SK-N-DZ (cell line): ENCODE data around the gene KRABD2.
A peak's percentile ranks its signal among the peaks of the same experiment; 100 is the strongest.
"Not testable (repeated sequence)": the region's sequence is repeated elsewhere in the genome, so short reads cannot be mapped to it uniquely, and the experiment has no call there.

Experiments
- DNase-seq: peaks from one replicate; pipeline ENCODE4 v3.0.0-alpha.2; 2015; ENCODE audit warnings: low spot score

KRABD2 gene

GRCh38 chr17:8376271-8377067 lies at the start of gene KRABD2:
Gene KRABD2 (minus strand): TSS chr17:8376704.
- DNase-seq: peak; percentile 90

GRCh38 chr17:8421571-8421970 lies 45.1 kb upstream of the KRABD2 start:
- no peak for DNase-seq

DNA sequence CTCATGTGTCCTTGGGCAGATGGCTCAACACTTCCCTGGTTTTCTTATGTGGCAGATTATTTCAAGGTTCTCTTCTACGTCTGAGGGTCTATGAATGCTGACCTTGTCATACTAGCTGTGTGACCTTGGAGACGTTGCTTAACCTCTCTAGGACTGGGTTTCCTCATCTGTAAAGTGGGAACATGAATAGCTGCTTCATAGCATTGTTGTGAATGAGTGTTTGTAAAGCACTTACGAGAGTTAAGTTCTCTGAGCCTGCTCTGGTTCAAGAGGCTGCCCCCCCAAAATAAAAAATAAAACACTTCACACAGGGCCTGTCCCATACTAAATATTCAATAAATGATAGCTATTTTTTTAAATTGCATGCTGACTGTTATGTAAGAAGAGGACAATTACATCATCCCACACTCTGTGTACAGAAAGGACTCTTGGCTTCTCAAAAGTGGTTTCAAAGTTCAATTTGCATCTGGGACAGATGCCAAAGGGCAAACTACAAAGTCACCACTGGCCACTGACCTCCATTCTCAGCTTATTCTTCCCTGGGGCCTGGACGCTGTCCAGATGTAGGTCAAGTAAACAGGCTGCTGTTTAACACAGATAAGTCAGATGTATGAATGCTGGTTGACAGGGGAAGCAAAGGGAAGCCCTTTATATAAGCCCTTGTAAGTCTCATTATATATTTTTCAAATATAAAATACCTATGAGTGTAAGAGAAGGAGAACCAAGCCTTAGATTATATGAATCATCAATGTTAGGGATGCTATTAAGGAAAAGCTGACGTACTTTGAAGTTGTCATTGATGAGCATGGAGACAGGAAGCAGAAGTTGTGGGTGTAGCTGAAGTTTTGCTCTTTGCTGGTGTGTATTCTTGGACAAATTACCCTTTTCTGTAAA lies 43.8 kb upstream of the KRABD2 start:
- no peak for DNase-seq

GRCh38 chr17:8419305-8419704 lies 42.8 kb upstream of the KRABD2 start:
- DNase-seq: no peak

GRCh38 chr17:8418471-8418870 lies 42.0 kb upstream of the KRABD2 start:
- no peak for DNase-seq

DNA sequence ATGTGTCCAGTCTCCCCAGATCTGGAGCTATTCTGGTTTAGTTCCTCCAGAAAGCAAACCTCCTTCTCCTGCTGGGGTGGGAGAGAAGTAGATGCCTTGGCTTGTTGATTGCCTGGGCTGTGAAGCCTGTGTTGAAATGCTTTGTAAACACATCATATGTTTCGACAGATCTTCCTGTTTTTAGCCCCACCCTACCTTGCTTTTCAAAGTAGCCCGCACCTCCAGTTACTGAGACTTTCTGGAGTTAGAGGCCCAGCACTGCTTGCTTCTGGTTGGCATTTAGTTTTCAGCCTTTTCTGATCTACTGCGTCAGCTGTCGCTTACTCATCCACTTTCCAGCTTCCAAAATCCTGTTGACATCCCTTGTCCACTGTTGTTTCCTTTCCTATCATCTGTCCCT lies 41.3 kb upstream of the KRABD2 start:
- no peak for DNase-seq

- DNase-seq: no peak
Observed at GRCh38 chr17:8413938-8414337, 37.4 kb upstream of the KRABD2 start.

- no peak for DNase-seq
Observed at GRCh38 chr17:8413328-8413727, 36.8 kb upstream of the KRABD2 start.

DNA sequence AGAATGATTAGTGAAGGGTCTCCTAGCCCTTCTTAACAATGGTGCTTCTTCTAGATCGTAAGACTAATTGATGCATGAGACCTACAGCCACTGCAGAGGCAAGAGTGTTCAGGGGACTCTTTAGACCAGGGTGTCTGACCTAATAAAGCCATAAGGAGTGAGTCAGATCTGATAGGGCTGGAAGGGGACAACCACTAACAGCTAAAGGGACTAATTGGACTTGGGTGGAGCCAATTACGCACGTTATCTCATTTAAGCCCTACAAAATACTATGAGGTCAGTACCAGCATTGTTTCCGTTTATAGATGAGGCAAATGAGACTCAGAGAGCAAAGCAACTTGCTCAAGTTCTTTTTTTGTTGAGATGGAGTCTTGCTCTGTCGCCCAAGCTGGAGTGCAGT lies 35.6 kb upstream of the KRABD2 start:
- no peak for DNase-seq

DNA sequence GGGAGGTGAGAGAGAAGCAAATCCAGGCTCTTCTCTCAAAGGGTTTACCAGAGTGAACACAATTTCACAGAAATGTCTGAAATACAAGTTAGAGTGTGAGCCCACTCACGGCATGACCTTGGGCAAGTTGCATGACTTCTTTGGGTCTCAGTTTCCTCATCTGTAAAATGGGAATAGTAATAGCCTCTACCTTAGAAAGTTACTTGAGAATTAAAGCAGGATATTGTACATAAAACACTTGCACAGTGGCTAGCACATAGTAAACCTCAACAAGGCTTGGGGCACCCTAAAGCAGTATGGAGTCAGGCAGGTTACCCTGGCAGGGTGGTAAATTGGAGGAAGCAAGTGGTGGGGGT lies 34.4 kb upstream of the KRABD2 start:
- DNase-seq: no peak

GRCh38 chr17:8409966-8410882 lies 33.7 kb upstream of the KRABD2 start:
- DNase-seq: peak; percentile 84

- no peak for DNase-seq
Observed at GRCh38 chr17:8408371-8408770, 31.9 kb upstream of the KRABD2 start.

DNA sequence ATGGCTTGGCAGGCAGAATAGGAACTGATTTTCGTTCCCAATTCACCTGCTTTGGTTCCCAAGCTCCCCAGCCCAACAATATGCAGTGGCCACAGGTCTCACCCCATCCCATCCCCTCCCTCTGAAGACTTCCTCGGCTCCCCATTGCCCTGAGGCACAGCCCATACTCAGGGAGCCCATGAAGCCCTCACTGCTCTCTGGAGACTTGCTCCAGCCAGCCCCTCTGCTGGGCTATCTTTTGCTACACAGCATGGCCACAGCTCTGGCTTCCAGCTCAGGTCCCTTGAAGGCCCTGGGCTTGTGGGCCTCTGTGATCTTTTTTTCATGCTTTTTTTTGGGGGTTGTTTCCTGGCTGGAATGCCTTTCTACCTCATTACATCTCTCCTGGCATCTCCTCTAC lies 29.7 kb upstream of the KRABD2 start:
- DNase-seq: no peak

GRCh38 chr17:8405499-8406016 lies 29.1 kb upstream of the KRABD2 start:
- DNase-seq: no peak

GRCh38 chr17:8402921-8403536 lies 26.5 kb upstream of the KRABD2 start:
- DNase-seq: no peak

- no peak for DNase-seq
Observed at GRCh38 chr17:8401107-8401506, 24.6 kb upstream of the KRABD2 start.

GRCh38 chr17:8398980-8399379 lies 22.5 kb upstream of the KRABD2 start:
- no peak for DNase-seq

DNA sequence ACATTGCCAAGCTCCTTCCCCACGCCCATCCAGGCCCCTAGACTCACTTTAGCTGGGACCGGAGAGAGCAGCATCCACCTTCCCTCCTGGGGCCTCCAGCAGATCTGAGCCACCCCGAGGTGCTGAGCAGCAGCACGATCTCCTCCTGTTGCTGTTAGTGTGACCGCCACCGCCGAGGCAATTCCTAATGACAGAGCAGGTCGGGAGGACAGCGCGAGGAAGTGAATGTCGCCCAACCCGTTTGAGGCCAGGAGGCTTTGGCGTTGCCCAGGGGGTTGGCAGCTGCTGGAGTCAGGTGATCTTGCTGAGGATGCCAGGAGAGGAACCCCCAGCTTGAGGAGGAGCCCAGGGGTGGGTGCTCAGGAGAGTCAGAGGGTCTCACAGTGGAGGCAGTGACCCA lies 21.1 kb upstream of the KRABD2 start, which contains the start of gene RNF222:
Gene RNF222, minus strand, starts transcription at position 192 of the 400 bp plus-strand sequence. CDS start 4,366 bp downstream, outside the sequence.
- DNase-seq: no peak

DNA sequence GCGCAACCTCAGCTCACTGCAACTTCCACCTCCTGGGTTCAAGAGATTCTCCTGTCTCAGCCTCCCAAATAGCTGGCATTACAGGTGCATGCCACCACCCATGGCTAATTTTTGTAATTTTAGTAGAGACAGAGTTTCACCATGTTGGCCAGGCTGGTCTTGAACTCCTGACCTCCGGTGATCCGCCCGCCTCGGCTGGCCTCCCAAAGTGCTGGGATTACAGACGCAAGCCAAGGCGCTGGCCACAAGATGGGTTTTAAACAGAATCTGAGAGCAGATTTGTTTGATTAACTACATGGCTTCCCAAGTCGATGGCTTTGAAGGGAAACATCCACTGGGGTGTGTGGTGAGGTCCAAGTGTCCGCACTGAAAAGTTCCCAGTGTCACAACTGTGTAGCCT lies 18.0 kb upstream of the KRABD2 start:
- DNase-seq: not testable (repeated sequence)

- DNase-seq: no peak
Observed at GRCh38 chr17:8393470-8394231, 17.1 kb upstream of the KRABD2 start.
